Stomach (tissue), 9 donors: ENCODE results near the gene VWA8. TPM values are rescaled to one million over a fixed set of nuclear protein-coding genes. Genes with fewer than 3 reads are reported as not detected.

ENCODE experiments used
- DNase-seq, 2 donors: peaks; one replicate each; pipeline versions ENCODE4 v3.0.0 to v3.0.0-alpha.2; 2013 to 2019
- H3K27ac ChIP-seq, 5 donors: fragments of 200-600 bp in 4 of 5; sonication (generic) in 4 of 5; one replicate each; pipeline ENCODE4 v1.5.1; 2013 to 2019; ENCODE audit warnings: mild to moderate bottlenecking in 1 of 5, moderate library complexity in 1 of 5
- H3K27me3 ChIP-seq, 3 donors: fragments of 200-600 bp; sonication (generic); one replicate each; pipeline ENCODE4 v1.5.1; 2017 to 2019; ENCODE audit warnings: mixed run types in 1 of 3
- H3K36me3 ChIP-seq, 4 donors: fragments of 200-600 bp; sonication (generic); 1 replicate in 3 of 4; 2 replicates in 1 of 4; pipeline ENCODE4 v1.5.1; 2016 to 2019
- H3K4me1 ChIP-seq, 4 donors: fragments of 200-600 bp; sonication (generic); one replicate each; pipeline ENCODE4 v1.5.1; 2016 to 2019
- H3K4me3 ChIP-seq, 4 donors: fragments of 200-600 bp; sonication (generic) in 3 of 4; one replicate each; pipeline ENCODE4 v1.5.1; 2016 to 2019; ENCODE audit warnings: mild to moderate bottlenecking in 1 of 4
- H3K9me3 ChIP-seq, 4 donors: fragments of 200-600 bp; sonication (generic); one replicate each; pipeline ENCODE4 v1.5.1; 2016 to 2019
- EP300 ChIP-seq: sonication (generic); formaldehyde crosslinking; IDR thresholded peaks from one replicate; pipeline ENCODE4 v1.6.1; 2017; ENCODE audit warnings: antibody characterized with exemption
- POLR2A ChIP-seq, 4 donors: fragments of 450-650 bp; IDR thresholded peaks; one replicate each; pipeline ENCODE4 v1.6.1; 2016; ENCODE audit warnings: antibody characterized with exemption in 4 of 4, control low read depth in 2 of 4, mild to moderate bottlenecking in 1 of 4, moderate library complexity in 1 of 4
- POLR2AphosphoS5 ChIP-seq, 3 donors: sonication (generic); formaldehyde crosslinking; IDR thresholded peaks; one replicate each; pipeline ENCODE4 v1.6.1; 2016; ENCODE audit warnings: antibody characterized with exemption in 3 of 3
- WGBS, 5 donors: extraction: QIAGEN DNeasy Blood & Tissue Kit in 3 of 5; methylation state at CpG; one replicate each; pipeline versions ENCODE4 v1.1.5 to v1.1.7; 2013 to 2018; 5-methylcytosine and 5-hydroxymethylcytosine counted together
- intact Hi-C: fragments of 100-400 bp; cut with DNase I; formaldehyde crosslinking; loops from one replicate; pipeline ENCODE4 v1.15.1; 2023; ENCODE audit warnings: low total_unique reads
- polyA plus RNA-seq, 3 donors: library from polyadenylated mRNA; stranded (reverse); fragments of 200-250 nt; gene quantifications; one replicate each; pipeline ENCODE4 v1.2.3, GENCODE V29; 2013
- total RNA-seq, 5 donors: library from RNA; depleted of rRNA; stranded (reverse); fragments of >200 nt; gene quantifications; one replicate each; pipeline versions ENCODE4 v1.1.0 to v1.2.3, GENCODE V29; 2014 to 2016
- TF ChIP-seq, protein P1 (sequence below), 7 experiments: fragments of 450-650 bp in 4 of 7; fragments of 200-600 bp in 3 of 7; sonication (generic) in 3 of 7; IDR thresholded peaks; one replicate each; pipeline ENCODE4 v1.5.1; 2016 to 2019; ENCODE audit warnings: antibody characterized with exemption in 7 of 7, control low read depth in 2 of 7, mild to moderate bottlenecking in 1 of 7
- donor health status: healthy with polysubstance abuse.
- donor health status: Bipolar disorder and iron deficiency.
- donor health status: healthy.

Gene VWA8
- total and polyA plus RNA-seq, 8 donors, result 3.3 to 99.2 (median 25.4) TPM

- no peaks in the 10 kb centered on the region for H3K9me3 ChIP-seq
- intact Hi-C loops, result no loop called here
- H3K27me3 ChIP-seq, result no peaks in the 10 kb centered on the region
- peaks cover 0 to 6% (median 0%) of the 10 kb centered on the region in 4 donors for H3K36me3 ChIP-seq
- no peak overlapping the region for H3K4me3 ChIP-seq
- no peak overlapping the region for H3K27ac ChIP-seq
- TF ChIP-seq POLR2AphosphoS5 (IDR thresholded peaks at IDR 0.05) (no peak), POLR2A (IDR thresholded peaks at IDR 0.05) (no peak), EP300 (no peak)
- TF ChIP-seq, protein P1, sequence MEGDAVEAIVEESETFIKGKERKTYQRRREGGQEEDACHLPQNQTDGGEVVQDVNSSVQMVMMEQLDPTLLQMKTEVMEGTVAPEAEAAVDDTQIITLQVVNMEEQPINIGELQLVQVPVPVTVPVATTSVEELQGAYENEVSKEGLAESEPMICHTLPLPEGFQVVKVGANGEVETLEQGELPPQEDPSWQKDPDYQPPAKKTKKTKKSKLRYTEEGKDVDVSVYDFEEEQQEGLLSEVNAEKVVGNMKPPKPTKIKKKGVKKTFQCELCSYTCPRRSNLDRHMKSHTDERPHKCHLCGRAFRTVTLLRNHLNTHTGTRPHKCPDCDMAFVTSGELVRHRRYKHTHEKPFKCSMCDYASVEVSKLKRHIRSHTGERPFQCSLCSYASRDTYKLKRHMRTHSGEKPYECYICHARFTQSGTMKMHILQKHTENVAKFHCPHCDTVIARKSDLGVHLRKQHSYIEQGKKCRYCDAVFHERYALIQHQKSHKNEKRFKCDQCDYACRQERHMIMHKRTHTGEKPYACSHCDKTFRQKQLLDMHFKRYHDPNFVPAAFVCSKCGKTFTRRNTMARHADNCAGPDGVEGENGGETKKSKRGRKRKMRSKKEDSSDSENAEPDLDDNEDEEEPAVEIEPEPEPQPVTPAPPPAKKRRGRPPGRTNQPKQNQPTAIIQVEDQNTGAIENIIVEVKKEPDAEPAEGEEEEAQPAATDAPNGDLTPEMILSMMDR (IDR thresholded peaks at IDR 0.05), result no peak
- WGBS, 5 donors, result 86 to 92% (median 90%) methylated on average over 2 of the region's 2 CpGs
- peaks cover 0 to 9% (median 3%) of the 10 kb centered on the region in 4 donors for H3K4me1 ChIP-seq
- DNase-seq, result no peak
Observed at GRCh38 chr13:41660411-41660810, 300.5 kb downstream of the VWA8 start.

GRCh38 chr13:41658057-41658661 lies 302.8 kb downstream of the VWA8 start:
- Histone ChIP-seq H3K9me3 (no peaks in the 10 kb centered on the region), H3K27ac (no peak overlapping the region), H3K4me3 (no peak overlapping the region), H3K36me3 (peaks cover 0 to 6% (median 0%) of the 10 kb centered on the region in 4 donors), H3K4me1 (peaks cover 0 to 9% (median 3%) of the 10 kb centered on the region in 4 donors), H3K27me3 (no peaks in the 10 kb centered on the region)
- intact Hi-C loops, result loop anchor here (10.0 kb wide), 1 partner anchor 253 kb away; no protein-coding TSS in a partner anchor
- 64 to 73% (median 71%) methylated on average over 7 of the region's 7 CpGs for WGBS, 5 donors
- peak in 1 of 2 donors; percentile 24 for DNase-seq
- TF ChIP-seq EP300 (no peak), POLR2A (IDR thresholded peaks at IDR 0.05) (no peak), POLR2AphosphoS5 (IDR thresholded peaks at IDR 0.05) (no peak)
- TF ChIP-seq, protein P1 (IDR thresholded peaks at IDR 0.05), result no peak

- H3K36me3 ChIP-seq, result peaks cover 0 to under 1% (median 0%) of the 10 kb centered on the region in 4 donors
- TF ChIP-seq, protein P1 (IDR thresholded peaks at IDR 0.05), result no peak
- TF ChIP-seq POLR2AphosphoS5 (IDR thresholded peaks at IDR 0.05) (no peak), POLR2A (IDR thresholded peaks at IDR 0.05) (no peak), EP300 (no peak)
- intact Hi-C loops, result loop anchor here (10.0 kb wide), 1 partner anchor 251 kb away; no protein-coding TSS in a partner anchor
- no peaks in the 10 kb centered on the region for H3K27me3 ChIP-seq
- WGBS, 5 donors, result 79 to 85% (median 84%) methylated on average over 6 of the region's 6 CpGs
- no peak overlapping the region for H3K4me3 ChIP-seq
- peaks cover 0 to 19% (median 7%) of the 10 kb centered on the region in 4 donors for H3K4me1 ChIP-seq
- no peak for DNase-seq
- no peak overlapping the region for H3K27ac ChIP-seq
- no peaks in the 10 kb centered on the region for H3K9me3 ChIP-seq
Observed at GRCh38 chr13:41655997-41656396, 304.9 kb downstream of the VWA8 start.

DNA sequence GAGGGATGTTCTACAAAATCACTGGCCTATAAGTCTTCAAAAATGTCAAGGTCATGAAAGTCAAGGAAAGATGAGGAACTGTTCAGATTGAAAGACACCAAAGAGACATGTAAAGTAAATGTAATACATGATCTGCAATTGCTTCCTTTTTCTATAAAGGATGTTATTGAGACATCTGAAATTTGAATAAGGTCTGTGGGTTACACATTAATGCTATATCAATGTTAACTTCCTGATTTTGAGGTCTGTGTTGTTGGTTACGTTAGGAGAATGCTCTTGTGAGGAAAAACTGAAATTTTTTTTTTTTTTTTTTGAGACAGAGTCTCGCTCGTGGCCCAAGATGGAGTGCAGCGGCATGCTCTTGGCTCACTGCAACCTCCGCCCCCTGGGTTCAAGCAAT lies 306.1 kb downstream of the VWA8 start:
- Histone ChIP-seq H3K9me3 (no peaks in the 10 kb centered on the region), H3K4me3 (no peak overlapping the region), H3K4me1 (peaks cover 0 to 19% (median 7%) of the 10 kb centered on the region in 4 donors), H3K36me3 (no peaks in the 10 kb centered on the region), H3K27ac (no peak overlapping the region), H3K27me3 (no peaks in the 10 kb centered on the region)
- TF ChIP-seq POLR2AphosphoS5 (IDR thresholded peaks at IDR 0.05) (no peak), POLR2A (IDR thresholded peaks at IDR 0.05) (no peak), EP300 (no peak)
- TF ChIP-seq, protein P1 (IDR thresholded peaks at IDR 0.05), result no peak
- no peak for DNase-seq
- intact Hi-C loops, result loop anchor here (10.0 kb wide), 1 partner anchor 250 kb away; no protein-coding TSS in a partner anchor
- 80 to 95% (median 85%) methylated on average over 5 of the region's 5 CpGs for WGBS, 5 donors
